RWPE1 (cell line): ENCODE results near the gene KRTAP12-4.
"Not testable (repeated sequence)": the region's sequence is repeated elsewhere in the genome, so short reads cannot be mapped to it uniquely, and the experiment has no call there.

ENCODE experiments used
- CTCF ChIA-PET: fragments of 350-600 bp; sonication (Branson Sonifier 250); formaldehyde crosslinking; extraction: SDS; loops from one replicate; lab custom pipeline; 2021; lab: Yijun Ruan, JAX
- POLR2A ChIA-PET: fragments of 400-600 bp; formaldehyde crosslinking; extraction: SDS; loops from one replicate; lab custom pipeline; 2020; ENCODE audit warnings: antibody characterized with exemption; ENCODE audit not compliant: low non-redundant PET; lab: Yijun Ruan, JAX
- DNase-seq: peaks from one replicate; pipeline ENCODE4 v3.0.0; 2012; ENCODE audit warnings: low spot score
- H3K27ac ChIP-seq: fragments of 450-650 bp; 2 replicates; pipeline ENCODE4 v1.5.1; 2017
- TF ChIP-seq, protein P1 (sequence below): fragments of 450-650 bp; conservative IDR thresholded peaks from 2 replicates; pipeline ENCODE4 v1.5.1; 2017; ENCODE audit warnings: low read depth, mild to moderate bottlenecking

KRTAP12-4 gene

DNA sequence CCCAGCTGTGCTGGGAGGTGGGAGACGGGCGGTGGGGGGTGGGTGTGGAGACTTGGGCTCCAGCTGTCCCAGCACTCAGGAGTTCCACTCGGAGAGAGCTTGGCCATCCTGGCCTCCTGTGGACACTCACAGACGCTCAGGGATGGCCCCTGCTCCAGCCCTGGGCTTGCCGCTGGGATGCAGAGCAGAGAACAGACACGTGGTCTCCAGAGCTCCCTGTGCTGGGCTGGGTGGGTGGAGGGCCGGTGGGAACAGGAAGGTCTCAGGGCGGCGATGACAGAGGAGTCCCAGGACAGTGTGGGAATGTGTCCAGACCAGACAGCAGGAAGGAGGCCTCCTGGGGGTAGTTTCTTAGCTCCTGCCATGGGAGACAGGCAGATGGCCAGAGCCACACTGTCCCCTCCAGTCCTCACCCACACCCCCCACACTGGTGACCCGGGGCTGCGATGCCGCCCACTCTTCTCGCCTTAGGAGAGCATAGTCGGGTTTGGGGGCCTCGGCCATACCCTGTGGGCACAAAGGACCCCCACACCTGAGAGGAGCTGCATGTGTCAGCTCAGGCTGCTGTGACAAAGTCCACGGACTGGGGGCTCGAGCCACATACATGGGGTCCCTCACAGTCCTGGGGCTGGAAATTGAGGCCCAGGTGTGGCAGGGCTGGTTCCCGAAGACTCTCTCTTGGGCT, 25.6 kb downstream of the KRTAP12-4 start:
- ChIA-PET CTCF (interaction anchor here (0.6 kb wide), 2 partner anchors 54 to 1013 kb away, joined by 3 read pairs; no protein-coding TSS in a partner anchor), POLR2A (no interaction called here)
- TF ChIP-seq, protein P1, sequence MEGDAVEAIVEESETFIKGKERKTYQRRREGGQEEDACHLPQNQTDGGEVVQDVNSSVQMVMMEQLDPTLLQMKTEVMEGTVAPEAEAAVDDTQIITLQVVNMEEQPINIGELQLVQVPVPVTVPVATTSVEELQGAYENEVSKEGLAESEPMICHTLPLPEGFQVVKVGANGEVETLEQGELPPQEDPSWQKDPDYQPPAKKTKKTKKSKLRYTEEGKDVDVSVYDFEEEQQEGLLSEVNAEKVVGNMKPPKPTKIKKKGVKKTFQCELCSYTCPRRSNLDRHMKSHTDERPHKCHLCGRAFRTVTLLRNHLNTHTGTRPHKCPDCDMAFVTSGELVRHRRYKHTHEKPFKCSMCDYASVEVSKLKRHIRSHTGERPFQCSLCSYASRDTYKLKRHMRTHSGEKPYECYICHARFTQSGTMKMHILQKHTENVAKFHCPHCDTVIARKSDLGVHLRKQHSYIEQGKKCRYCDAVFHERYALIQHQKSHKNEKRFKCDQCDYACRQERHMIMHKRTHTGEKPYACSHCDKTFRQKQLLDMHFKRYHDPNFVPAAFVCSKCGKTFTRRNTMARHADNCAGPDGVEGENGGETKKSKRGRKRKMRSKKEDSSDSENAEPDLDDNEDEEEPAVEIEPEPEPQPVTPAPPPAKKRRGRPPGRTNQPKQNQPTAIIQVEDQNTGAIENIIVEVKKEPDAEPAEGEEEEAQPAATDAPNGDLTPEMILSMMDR, result no peak
- no peak for DNase-seq
- no peak overlapping the region for H3K27ac ChIP-seq

DNA sequence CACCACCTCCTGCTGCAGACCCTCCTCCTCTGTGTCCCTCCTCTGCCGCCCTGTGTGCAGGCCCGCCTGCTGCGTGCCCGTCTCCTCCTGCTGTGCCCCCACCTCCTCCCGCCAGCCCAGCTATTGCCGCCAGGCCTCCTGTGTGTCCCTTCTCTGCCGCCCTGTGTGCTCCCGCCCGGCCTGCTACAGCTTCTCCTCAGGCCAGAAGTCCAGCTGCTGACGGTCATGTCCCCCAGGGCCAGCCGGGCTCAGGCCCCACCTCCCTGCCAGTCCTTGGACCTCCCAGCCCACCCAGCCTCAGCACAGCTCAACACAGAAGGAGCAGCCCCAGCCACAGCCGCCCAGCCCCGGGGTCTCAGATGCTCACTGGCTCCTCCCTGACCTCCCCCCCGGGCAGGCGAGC, 26.6 kb downstream of the KRTAP12-4 start:
- DNase-seq, POLR2A ChIA-PET, H3K27ac ChIP-seq, CTCF ChIA-PET: not testable (repeated sequence)

DNA sequence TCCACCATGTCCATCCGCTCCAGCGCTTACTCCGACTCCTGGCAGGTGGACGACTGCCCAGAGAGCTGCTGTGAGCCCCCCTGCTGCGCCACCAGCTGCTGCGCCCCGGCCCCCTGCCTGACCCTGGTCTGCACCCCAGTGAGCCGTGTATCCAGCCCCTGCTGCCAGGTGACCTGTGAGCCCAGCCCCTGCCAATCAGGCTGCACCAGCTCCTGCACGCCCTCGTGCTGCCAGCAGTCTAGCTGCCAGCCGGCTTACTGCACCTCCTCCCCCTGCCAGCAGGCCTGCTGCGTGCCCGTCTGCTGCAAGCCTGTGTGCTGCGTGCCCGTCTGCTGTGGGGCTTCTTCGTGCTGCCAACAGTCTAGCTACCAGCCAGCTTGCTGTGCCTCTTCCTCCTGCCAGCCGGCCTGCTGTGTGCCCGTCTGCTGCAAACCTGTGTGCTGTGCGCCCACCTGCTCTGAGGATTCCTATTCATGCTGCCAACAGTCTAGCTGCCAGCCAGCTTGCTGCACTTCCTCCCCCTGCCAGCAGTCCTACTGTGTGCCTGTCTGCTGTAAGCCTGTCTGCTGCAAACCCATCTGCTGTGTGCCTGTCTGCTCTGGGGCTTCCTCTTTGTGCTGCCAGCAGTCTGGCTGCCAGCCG, 27.2 kb downstream of the KRTAP12-4 start:
- POLR2A ChIA-PET, H3K27ac ChIP-seq, DNase-seq: not testable (repeated sequence)
- CTCF ChIA-PET, result interaction anchor here (0.7 kb wide), 1 partner anchor 32 kb away, joined by 4 read pairs; no protein-coding TSS in a partner anchor

DNA sequence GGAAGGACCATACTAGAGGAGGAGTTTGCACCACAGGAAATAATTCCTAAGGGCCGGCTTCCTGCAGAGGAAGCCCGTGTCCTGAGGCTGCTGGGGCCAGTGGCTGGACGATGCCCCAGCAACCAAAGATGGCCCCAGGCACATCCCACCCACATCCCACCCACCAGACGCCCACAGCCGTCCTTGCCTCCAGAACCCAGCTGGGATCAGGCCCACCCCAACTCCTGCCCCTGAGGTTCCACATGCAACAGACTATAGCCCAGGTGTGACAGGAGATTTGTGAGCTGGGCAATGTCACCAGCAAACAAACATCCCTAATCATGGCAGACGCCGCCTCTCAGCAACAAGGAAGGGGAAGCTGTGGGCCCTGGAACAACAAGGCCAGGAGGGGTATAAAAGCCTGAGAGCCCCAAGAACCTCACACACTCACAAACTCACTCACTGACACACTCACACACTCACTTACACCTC, 27.8 kb downstream of the KRTAP12-4 start, which contains the start of gene KRTAP10-9:
KRTAP10-9 (plus strand) TSS at position 421 of the 471 bp plus-strand sequence. CDS start 79 bp downstream, outside the sequence.
- H3K27ac ChIP-seq, result no peak within 1 kb of the TSS
- no peak for DNase-seq
- ChIA-PET POLR2A (no interaction called here), CTCF (interaction anchor here (0.7 kb wide), 1 partner anchor 32 kb away, joined by 4 read pairs; no protein-coding TSS in a partner anchor)
- TF ChIP-seq, protein P1, result no peak

DNA sequence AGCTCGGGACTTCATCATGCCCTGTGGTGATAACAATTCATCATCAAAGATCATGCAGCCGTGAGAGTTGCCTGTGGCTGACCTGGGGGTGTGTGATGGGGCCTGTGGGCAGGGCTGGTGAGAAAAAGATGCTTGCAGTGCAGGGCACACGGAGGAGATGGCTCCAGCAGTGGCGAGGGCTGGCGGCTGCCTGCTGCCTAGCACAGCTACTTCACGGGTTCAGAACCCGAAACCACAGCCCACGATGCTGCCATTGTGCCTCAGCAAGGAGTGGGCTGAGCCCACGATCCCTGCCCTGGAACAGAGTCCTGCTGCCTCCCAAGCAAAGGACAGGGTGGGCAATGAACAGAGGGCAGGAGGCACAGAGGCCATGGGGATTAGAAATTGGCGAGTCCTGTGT, 28.2 kb downstream of the KRTAP12-4 start:
- no peak for DNase-seq
- TF ChIP-seq, protein P1, result no peak
- POLR2A ChIA-PET, result no interaction called here
- CTCF ChIA-PET, result no interaction called here
- no peak overlapping the region for H3K27ac ChIP-seq

DNA sequence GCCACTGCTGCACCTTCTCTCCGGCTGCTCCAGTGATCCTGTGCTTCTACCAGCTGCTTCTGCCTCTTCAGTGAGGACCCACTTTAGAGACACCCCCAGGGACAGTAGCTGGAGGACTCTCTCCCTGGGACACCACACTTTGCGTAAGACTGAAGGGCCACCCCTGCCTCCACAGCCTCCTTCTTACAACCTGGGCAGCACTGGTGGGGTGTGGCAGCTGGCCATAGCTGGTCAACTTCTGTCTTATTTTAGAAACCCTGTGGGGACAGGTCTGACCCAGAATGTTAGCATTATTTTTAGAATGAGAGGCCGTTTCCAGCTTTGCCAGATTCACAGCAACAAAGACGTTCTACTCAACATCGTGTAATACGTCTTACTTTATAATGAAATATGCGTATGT, 28.7 kb downstream of the KRTAP12-4 start:
- TF ChIP-seq, protein P1, result no peak
- H3K27ac ChIP-seq, result no peak overlapping the region
- no peak for DNase-seq
- CTCF ChIA-PET, result no interaction called here
- POLR2A ChIA-PET, result no interaction called here

DNA sequence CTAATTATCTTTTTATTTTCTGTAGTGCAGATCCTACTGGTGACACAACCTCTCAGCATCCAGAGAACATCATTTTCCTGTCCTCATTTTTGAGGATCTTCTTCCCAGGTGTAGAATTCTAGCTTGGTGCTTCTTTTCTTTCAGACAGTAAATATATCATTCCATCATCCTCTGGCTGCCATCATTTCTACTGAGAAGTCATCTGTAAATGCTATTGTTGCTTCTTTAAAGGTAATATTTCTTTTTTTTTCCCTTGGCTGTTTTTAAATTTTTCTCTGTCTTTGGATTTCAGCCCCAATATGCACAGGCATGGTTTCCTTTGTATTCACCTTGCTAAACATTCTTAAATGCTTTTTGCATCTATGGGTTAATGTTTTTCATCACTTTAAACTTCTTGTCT, 30.9 kb downstream of the KRTAP12-4 start:
- ChIA-PET CTCF (no interaction called here), POLR2A (no interaction called here)
- DNase-seq, result no peak
- no peak overlapping the region for H3K27ac ChIP-seq
- TF ChIP-seq, protein P1, result no peak
